Hematopoietic multipotent progenitor cell treated with erythropoietin and hydrocortisone succinate and interleukin-3 and kit ligand, for 6 days (in vitro differentiated cells): ENCODE data around the gene STPG3.

Experiments
- DNase-seq: peaks from one replicate; pipeline ENCODE4 v3.0.0-alpha.2; 2015

The STPG3 gene

GRCh38 chr9:137251194-137251461, at the start of gene STPG3:
TSS of gene STPG3 (plus strand) at chr9:137251286. CDS start at chr9:137251287, 1 bp downstream.
- no peak for DNase-seq

DNA sequence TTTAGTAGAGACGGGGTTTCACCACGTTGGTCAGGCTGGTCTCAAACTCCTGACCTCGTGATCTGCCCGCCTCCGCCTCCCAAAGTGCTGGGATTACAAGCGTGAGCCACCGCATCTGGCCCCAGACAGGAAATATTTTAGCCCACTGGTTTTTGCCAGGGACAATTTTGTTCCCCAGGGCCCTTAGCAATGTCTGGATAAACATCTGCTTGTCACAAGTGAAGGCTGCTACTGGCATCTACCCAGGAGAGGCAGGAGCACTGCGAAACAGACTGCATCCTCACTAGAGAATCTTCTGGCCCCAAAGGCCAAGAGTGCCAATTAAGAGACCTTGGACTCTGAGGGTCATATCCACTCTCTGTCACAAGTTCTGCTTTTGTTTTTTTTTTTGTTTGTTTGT, 48.1 kb upstream of the STPG3 start:
- DNase-seq = peak; percentile 43

DNA sequence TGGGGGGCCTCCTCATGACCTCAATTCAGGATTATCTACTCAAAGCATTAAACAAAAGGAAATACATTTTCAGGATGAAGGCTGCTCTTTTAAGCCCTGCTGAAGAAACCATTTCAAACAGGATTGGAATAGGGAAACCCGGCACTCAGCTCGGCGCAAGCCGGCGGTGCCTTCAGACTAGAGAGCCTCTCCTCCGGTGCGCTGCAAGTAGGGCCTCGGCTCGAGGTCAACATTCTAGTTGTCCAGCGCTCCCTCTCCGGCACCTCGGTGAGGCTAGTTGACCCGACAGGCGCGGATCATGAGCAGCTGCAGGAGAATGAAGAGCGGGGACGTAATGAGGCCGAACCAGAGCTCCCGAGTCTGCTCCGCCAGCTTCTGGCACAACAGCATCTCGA, 46.4 kb upstream of the STPG3 start:
- DNase-seq = no peak

DNA sequence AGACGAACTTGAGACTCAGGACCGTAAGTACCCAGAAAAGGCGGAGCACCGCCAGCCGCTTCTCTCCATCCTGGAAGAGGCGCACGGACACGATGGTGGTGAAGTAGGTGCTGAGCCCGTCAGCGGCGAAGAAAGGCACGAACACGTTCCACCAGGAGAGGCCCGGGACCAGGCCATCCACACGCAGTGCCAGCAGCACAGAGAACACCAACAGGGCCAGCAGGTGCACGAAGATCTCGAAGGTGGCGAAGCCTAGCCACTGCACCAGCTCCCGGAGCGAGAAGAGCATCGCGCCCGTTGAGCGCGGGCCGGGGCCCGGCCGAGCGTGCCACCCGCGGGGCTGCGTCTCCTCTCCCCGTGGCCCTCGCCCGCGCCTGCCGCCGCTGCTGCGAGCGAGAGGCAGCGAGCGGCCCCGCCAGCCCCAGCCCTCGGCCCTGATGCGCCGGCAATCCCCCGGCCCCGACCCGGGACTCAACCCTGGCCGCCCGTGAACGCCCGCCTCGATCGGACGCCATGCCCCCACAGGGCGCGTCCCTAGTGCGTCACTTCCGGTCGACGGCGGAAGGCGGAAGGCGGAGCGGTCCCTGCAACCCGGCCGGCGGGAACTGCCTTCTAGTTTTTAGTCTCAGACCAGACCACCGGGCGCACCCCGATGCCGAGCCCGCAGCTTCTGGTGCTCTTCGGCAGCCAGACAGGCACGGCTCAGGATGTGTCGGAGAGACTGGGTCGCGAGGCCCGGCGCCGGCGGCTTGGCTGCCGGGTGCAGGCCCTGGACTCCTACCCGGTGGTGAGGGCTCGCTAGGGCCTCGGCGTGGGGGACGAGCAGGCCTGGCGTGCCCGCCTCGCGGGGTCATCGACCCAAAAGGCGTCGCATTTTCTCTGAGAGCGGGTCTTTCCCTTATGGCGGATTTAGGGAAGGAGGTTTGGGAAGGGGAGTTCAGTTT, 45.7 kb upstream of the STPG3 start, which contains the start of the genes NDOR1 and TMEM203:
NDOR1 (plus strand) TSS at position 575 of the 944 bp plus-strand sequence; CDS start at position 653, 78 bp downstream.
TMEM203 (minus strand) TSS at position 523 of the 944 bp plus-strand sequence; CDS start at position 289, 234 bp downstream.
- DNase-seq = peak; percentile 95

GRCh38 chr9:137206602-137207001, 44.5 kb upstream of the STPG3 start:
- DNase-seq = peak; percentile 61

- DNase-seq = no peak
Observed at GRCh38 chr9:137211532-137211931, 39.6 kb upstream of the STPG3 start.

- no peak for DNase-seq
Observed at GRCh38 chr9:137212520-137212919, 38.6 kb upstream of the STPG3 start.

DNA sequence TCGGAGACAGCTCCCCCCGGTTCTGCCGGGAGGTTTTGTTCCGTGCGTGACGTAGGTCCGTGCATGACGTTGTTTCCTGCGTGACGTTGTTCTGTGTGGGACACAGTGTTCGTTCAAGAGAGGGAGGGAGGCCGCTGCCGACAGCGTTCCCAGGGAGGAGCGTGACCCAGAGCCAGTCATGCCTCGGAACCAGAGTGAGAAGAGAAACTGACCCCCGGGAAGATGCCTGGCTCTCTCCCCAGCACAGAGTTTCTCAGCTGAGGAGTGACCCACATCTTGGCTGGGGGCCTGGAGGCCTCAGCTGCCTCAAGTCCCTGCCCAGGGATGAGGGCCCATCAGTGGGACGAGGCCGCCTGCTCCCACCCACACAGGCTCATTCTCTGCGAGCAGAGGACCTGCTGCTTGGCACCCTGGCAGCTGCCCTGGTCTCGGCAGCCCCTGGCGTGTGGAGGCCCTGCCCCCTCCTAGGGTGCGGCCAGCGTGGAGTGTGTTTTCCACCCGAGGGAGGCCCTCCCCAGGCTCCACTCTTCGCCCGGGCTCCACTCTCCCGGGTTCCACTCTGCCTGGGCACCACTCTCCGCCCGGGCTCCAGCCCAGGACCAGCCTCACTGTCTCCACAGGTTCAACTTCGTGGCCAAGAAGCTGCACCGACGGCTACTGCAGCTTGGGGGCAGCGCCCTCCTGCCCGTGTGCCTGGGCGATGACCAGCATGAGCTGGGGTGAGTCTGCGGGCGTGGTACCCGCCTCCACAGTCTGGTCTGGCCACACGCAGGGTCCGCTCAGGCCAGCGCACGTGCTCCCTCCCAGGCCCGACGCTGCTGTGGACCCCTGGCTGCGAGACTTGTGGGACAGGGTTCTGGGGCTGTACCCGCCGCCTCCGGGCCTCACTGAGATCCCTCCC, 37.7 kb upstream of the STPG3 start:
- no peak for DNase-seq

GRCh38 chr9:137214620-137215019, 36.5 kb upstream of the STPG3 start:
- no peak for DNase-seq

DNA sequence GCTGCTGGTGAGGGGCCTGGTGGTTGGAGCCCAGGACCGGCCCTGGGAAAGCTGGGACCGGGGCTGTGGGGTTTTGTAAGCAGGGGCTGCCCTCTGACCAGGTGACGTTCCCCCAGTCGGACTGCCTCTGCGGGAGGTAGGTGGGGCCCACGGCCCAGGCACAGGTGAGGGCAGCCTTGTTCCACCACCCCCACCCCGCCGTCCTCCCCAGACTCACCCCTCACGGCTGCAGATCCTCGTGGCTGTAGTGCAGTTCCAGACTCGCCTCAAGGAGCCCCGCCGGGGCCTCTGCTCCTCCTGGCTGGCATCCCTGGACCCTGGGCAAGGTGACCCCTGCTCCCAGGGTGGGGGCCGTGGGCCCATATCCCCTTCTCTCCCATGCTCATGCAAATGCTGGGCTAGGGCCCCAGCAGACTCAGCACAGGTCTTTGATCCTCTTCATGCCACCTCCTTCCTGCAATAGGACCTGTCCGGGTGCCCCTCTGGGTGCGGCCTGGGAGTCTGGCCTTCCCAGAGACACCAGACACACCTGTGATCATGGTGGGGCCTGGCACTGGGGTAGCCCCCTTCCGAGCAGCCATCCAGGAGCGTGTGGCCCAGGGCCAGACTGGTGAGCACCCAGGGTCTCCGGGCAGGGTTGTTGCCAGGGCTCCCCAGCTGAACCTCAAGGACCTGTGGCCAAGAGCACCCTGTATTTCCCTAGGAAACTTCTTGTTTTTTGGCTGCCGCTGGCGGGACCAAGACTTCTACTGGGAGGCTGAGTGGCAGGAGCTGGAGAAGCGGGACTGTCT, 35.7 kb upstream of the STPG3 start:
- DNase-seq = no peak

- DNase-seq = no peak
Observed at GRCh38 chr9:137216188-137216965, 34.7 kb upstream of the STPG3 start.

DNA sequence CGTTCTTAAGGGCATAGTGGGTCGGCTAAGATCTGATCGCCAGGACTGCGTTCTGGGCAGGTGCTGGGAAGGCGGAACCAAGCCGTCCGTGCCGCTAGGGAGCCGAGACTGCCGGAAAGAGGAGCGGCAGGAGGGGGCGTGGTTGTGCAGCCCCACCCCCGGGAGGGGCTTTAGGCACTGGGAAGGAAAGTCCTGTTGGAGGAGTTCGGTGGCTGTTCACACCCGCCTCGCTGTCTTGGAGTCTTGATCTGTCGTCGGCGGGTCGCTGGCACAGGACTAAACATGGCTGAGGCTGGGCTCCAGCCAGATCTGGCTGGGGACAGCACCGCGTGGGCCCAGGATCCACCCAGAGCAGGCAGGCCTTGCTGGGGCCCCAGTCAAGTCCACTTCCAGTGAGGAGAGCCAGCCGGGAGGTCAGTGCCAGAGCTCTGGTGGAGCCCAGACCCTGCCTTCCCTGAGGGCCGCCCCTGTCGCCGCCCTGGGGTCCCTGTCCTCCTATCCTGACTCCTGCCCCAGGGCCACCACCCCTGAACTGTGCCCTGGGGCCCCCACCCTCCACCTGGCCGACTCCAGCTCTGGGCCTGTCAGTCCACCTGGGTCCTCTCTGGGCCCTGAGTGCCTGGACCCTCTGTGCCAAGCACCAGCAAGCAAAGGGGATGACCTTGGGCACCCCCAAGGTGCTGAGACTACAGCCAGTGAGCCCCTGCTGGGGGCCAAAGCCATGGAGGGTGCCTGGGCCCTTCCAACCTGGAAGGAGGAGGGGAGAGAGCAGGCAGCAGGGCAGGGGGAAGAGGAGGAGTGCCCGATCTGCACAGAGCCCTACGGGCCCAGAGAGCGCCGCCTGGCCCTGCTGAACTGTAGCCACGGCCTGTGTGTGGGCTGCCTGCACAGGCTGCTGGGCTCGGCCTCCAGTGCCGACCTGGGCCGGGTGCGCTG, 33.5 kb upstream of the STPG3 start:
- DNase-seq = no peak

GRCh38 chr9:137218212-137218753, 32.8 kb upstream of the STPG3 start:
- no peak for DNase-seq

GRCh38 chr9:137218754-137219271, 32.3 kb upstream of the STPG3 start:
- peak; percentile 89 for DNase-seq

DNA sequence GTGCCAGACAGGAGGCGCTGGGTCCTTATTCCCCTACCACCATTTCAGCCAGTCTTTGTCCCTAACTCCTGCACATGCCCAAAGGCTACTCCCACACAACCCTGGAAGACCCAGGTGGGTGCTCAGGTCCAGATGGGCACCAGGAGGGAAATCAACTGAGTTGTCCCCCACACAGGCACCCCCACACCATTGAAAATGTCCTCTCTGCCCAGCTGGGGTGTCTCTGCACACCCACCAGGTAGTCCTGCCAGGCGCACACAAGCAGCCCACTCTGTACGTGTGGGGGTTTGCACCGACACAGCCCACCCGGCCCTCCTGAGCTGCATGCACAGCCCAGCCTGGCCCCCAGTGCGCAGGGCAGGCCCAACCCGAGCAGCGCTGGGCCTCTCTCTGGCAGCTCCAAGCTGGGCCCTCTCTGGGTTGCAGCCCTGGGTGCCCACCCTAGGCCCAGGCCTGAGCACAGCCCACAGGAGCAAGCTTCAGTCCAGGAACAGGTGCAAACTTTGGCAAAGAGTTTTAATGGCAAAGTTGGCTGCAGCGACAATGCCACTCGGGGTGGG, 31.2 kb upstream of the STPG3 start:
- no peak for DNase-seq

DNA sequence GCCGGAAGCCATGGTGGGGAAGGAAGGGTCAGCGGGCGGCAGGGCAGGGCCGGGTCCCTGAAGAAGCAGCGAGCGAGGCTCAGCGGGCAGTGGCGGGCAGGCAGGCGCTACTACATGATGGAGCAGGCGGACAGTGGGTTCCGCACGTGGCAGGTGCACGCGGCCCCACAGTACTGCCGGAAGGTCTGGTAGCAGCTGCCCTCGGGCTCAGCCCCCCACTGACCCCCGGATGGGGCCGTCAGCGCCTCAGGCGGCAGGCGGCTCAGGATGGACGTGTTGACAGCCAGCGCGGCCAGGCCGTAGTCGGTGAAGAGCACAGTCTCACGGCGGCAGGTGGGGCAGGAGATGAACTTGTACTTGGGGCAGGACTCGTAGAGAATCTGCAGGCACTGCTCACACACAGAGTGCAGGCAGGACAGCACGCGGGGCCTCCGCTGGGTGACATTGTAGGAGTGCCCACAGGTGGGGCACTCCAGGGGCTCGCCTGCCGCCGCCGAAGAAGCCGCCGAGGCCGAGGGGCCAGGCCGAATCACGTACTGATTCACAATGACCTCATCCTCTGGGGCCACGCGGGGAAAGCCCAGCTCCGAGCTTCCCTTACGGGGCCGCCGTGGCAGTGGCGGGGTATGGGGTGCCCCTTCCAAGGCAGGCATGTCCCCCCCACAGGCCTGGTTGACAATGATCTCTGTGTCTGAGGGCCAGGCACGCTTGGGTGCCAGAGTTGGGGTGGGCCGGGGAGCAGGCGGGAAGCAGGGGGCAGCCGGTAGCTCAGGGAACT, 30.6 kb upstream of the STPG3 start:
- DNase-seq = no peak

- DNase-seq = no peak
Observed at GRCh38 chr9:137221095-137221505, 30.0 kb upstream of the STPG3 start.

DNA sequence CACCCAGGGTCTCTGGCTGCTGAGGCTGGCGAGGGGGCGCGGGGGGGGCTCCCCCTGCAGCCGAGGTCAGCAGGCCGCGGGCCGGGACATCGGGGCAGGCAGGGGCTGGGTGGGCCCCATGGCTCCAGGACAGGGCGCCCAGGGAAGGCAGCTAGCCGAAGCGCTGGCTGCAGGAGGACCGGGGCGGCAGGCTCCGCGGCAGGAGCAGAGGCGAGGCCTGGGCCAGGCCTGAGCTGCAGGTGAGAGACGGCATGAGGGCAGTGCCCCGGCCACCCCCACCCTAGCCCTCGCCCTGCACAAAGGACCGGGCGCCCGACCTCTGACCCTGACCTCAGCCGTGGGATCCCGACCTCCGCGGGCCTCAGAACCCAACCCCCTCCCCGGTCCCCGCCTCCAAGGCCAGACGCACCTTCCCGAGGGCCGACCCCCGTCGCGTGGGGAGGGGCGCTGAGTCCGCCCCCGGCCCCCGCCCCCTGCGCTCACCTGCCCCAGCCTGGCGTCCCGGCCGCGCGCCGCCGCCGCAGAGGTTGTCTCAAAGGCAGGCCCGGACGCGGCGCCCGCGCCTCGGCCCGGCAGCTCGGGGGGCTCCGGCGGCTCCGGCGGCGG, 29.5 kb upstream of the STPG3 start:
- no peak for DNase-seq
